Dedifferentiated amniotic fluid mesenchymal stem cell (primary cell): ENCODE results near the gene TBC1D8.

Experiments
- DNase-seq: peaks from one replicate; pipeline ENCODE4 v3.0.0-alpha.2; 2016; ENCODE audit errors: extremely low spot score

TBC1D8 gene

DNA sequence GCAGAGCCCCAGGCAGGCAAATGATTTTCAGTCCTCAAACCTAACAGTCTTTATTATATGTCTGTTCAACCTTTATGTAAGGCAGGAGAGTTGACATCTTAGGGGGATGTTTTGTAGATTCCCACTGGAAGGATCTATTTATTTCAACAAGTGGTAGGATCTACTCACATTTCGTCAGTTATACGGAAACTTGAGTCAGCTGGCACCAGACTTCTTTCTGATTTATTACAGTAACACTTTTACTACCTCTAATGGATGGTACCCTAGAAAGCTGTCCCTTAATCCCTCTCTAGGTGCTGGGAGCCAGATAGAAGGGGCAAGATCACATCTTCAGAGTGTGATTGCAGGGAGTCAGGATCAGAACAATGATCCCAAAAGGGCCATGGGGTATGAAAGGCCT lies 151.2 kb downstream of the TBC1D8 start:
- DNase-seq, result no peak

DNA sequence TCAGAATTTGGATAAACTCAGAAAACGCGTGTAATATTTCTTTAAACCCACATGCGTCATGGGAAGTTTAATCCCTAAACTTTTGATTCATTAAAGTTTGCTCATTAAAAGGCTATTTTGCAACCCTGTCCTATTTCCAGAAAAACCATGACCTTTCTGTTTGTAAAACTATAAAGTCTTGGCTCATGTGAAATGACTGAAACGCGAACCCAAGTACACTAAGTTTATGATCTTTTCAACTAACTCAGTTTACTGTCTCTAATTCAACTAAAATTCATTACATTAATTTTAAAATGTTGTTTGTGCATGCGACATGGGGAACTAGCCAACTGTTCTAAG lies 153.0 kb downstream of the TBC1D8 start:
- DNase-seq, result no peak

DNA sequence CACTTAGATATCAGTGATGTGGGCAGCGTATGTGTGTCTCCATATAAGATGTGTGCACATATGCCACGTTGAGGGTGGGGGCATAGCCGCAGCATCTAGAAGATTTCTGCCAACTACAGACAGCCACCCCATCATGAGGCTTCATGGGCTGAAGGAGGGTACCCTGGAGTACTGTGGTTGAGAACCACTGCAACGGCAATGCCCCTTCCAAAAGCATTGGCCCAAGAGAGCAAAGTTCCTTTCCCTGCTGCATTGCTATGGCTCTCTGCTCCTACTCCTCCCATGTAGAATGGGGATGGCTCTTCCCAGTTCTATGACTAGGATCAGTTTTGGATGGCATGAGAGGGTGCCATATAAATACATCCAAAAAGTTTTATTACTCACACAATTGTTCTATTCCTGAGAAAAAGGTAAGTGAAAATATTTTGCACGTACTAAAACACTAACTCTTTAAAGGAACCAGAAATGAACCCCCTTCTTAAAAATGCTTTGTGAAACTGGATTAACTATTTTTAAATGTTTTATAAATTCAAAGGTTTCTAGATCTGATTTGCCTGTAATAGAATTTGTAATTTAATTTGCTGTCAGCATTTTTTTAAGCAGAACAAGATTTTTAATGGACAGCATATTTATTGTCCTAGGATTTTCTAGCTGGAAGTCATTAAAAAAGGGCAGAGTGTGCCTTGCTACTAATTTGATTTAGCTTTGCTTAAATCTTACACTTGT lies 153.5 kb downstream of the TBC1D8 start:
- no peak for DNase-seq

DNA sequence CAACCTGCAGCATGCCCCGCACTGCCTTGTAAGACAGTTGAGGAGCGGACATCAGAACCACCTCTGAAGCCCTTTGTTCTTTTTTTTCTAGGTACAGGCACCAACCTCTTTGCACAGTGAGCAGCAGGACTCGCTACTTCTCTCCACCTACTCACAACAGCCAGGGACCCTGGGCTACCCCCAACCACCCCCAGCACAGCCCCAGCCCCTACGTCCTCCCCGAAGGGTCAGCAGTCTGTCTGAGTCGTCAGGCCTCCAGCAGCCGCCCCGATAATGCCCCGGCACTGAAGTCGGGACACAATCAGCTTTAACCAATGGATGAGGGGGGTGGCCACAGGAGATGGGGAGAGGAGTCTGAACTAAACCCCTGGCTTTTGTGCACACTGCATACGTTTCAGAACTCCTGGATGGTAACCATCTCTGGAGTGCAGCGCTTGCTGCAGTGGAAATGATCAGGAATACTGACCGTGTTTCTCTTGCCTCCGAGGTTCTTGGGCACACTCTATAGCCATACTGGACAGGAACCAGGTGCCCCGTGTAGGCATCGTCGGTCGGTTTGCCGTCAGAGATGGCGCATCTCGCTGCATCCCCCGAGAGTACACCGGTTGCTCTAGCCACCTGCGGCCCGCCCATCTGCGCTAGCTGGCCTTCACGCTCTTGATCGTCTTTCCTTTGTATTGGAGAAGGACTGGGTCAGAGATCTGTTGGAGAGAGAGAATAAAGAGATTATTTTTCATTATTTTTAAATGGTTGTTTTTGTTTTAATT lies 155.7 kb downstream of the TBC1D8 start:
- DNase-seq, result no peak

- DNase-seq, result no peak
Measured at GRCh38 chr2:100993294-100993693, 157.9 kb downstream of the TBC1D8 start.

- DNase-seq, result no peak
Measured at GRCh38 chr2:100992262-100992661, 158.9 kb downstream of the TBC1D8 start.

- no peak for DNase-seq
Measured at GRCh38 chr2:100991404-100991773, 159.8 kb downstream of the TBC1D8 start.

DNA sequence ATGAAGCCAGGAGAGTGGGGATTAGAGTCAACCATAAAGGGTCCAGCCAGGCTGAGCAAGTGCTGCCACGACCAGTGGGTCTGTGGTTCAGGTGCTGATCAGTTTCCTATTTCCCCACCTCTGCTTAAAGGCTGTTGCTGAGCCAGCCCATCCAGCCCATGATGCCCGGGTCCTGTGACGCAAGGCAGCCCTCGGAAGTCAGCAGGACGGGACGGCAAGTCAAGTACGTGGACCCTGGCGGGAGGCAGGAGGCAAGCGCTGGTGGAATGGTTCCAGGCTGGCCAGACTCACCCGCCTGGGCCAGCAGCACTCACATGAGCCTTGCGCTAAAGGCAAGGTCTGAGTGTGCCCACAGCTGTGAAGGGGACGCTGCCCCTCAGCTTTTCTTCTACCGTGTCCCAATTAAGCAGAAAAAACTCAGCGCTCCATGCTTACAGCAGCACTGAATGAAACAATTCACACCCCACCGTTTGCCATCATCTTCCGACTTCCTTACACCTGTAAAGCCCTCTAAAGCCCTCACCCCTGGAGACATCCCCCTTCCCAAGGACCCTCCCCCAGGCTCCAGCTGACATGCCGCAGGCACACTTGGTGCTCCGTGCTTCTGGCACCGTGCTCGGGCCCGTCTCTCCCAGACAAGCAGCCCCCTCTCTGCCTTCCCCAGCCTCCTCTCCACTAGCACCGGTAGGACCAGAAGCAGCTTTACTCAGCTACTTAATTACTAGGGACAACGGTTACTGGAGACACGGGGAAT lies 160.4 kb downstream of the TBC1D8 start:
- no peak for DNase-seq

DNA sequence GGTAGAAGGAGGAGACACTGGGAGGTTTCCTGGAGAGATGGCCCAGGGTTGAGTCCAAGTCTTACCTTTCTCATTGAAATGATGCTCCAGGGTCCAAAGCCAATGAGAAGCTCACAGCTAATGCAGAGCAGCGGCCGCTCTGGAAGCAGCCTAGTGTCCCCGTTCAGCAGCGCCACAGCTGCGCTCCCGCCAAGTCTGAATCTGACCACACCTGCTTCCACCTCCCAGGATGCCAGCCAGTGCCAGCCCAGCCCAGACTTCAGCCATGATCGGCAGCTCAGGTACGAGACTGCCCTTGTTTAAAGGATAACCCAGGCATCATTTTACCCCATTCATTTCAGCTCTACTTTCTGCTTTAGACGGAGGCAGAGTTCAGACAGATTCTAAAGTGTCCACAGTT lies 161.0 kb downstream of the TBC1D8 start:
- no peak for DNase-seq

GRCh38 chr2:100989666-100990065 lies 161.5 kb downstream of the TBC1D8 start:
- no peak for DNase-seq

GRCh38 chr2:100988630-100989417 lies 162.4 kb downstream of the TBC1D8 start:
- DNase-seq, result no peak

- DNase-seq, result no peak
Measured at GRCh38 chr2:100987974-100988373, 163.2 kb downstream of the TBC1D8 start.

- no peak for DNase-seq
Measured at GRCh38 chr2:100987536-100987935, 163.6 kb downstream of the TBC1D8 start.

GRCh38 chr2:100986157-100986556 lies 165.0 kb downstream of the TBC1D8 start:
- no peak for DNase-seq

- DNase-seq, result peak; percentile 64
Measured at GRCh38 chr2:100984892-100985307, 166.3 kb downstream of the TBC1D8 start.

DNA sequence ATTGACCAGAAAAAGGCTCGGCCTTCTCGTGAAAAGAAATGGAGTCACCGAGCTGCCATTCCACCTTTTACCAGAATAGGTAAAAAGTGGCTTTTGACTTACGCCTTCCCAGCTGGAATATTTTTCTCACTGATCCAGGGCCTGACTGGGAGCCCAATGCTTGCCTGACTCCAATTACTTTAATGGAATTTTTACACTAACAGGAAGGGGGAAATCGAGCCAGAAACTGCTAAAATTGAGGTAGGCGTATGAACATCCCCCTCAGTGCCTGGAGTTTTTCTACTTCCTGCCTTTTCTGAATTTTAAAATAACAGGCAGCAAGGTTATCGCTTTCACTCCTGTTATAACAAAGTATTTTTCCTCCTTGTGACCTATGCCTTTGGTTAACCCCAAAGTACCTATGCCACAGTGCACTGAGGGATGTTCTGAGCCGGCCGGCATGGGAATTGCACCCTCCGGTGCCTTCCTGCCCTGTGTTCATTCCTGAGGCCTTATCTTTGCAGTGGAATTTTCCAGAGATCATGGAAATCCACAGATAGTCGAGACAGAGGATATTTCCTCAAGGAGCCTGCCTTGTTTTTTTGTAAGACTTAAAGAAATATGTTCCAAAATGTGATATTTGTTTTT lies 167.4 kb downstream of the TBC1D8 start:
- DNase-seq, result no peak

DNA sequence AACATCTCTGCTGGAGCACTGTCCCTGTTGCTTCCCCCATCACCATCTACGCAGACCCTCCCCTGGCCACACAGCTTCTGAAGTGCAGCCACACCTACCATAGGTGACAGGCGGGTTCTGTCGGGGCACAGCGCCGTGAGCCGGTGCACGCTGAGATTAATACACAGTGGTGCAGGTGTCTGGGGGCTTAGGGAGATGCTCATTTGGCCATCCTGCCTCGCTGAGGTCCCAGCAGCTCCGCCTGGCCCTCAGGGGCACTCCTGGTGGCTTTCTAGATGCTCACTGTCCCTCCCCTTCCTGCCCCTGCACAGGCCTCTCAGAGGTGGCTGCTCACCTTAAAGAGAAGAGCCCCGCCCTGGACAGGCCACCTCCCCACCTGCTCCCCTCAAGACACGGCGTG lies 168.0 kb downstream of the TBC1D8 start:
- DNase-seq, result no peak

DNA sequence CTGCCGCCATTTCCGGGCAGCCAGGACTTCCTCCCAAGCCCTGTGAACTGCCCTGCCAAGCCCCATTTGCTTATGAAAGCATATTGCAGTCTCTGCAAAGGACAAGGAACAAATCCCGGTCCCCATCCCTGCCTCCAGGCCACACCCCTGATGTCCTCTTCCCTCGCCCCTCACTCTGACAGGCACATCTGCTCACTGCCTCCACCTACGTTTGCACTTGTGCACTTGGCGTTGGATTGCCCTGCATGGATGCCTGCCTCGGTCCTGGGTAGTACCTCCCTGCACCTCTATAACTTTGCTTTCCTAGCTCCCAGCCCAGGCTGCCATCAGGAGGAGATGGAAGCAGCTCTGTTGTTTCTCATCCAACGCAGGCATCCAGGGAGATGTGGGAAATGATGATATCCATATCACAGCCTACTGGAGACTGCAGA lies 168.7 kb downstream of the TBC1D8 start:
- no peak for DNase-seq

DNA sequence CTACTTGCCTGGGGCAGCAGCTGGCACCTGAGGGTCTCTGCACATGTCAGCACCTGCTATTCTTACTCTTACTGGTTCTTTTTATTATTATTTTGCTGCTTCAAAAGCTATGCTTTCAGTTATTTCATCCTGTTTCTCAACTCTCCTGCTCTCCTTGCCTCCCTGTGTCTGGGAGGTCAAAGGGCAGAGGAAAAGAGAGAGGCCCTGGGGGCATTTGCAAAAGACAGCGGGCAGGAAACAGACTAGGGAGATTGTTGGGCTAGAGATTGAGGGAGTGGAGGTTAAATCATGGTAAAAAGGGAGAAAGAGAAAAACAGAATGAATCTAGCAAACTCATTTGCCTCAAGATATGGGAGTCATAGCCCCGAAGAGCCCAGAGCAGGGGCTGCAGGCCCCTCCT lies 170.2 kb downstream of the TBC1D8 start:
- DNase-seq, result no peak

DNA sequence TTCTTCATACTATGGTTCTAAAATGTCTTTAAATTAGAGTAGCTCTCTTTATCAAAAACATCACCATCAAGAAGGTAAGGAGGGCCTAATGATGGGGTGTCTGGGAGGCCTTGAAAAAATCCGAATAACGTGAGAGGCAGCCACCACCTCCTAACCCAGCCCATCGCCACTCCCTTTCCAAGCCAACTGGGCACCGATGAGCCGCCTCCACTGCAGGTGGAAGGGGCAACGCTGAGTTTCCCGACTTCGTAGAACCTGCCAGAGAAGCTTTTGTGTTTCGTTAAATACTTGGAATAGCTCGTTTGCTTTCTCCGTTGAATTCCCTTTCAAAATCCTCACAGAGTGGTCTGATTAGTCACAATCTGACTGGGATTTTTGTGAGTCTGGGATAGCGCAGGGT lies 171.1 kb downstream of the TBC1D8 start:
- no peak for DNase-seq

- DNase-seq, result peak; percentile 26
Measured at GRCh38 chr2:100978582-100979191, 172.5 kb downstream of the TBC1D8 start.
